Loucy (cell line): ENCODE results near the gene CTIF.

Experiments used
- H2AFZ ChIP-seq: fragments of 200-600 bp; sonication (generic); 2 replicates; pipeline ENCODE4 v1.6.0; 2016; ENCODE audit warnings: antibody characterized with exemption, mild to moderate bottlenecking, low read length, moderate library complexity
- H3F3A ChIP-seq: fragments of 200-600 bp; 2 replicates; pipeline ENCODE4 v1.6.0; 2016; ENCODE audit warnings: antibody characterized with exemption, low read depth, mild to moderate bottlenecking
- H3K27me3 ChIP-seq: fragments of 200-600 bp; sonication (generic); 2 replicates; pipeline ENCODE4 v1.6.1; 2014; ENCODE audit warnings: low read length, mild to moderate bottlenecking; ENCODE audit not compliant: insufficient read depth, poor library complexity, severe bottlenecking
- H3K36me3 ChIP-seq: fragments of 200-600 bp; sonication (generic); 2 replicates; pipeline ENCODE4 v1.6.1; 2016; ENCODE audit warnings: low read length; ENCODE audit not compliant: insufficient read depth
- H3K4me1 ChIP-seq: fragments of 200-600 bp; sonication (generic); 2 replicates; pipeline ENCODE4 v1.5.1; 2014; ENCODE audit warnings: low read length, mild to moderate bottlenecking; ENCODE audit not compliant: insufficient read depth, poor library complexity, severe bottlenecking
- H3K4me2 ChIP-seq: fragments of 200-600 bp; sonication (generic); 2 replicates; pipeline ENCODE4 v1.6.0; 2014; ENCODE audit warnings: antibody characterized with exemption, low read length, low read depth, mild to moderate bottlenecking; ENCODE audit not compliant: poor library complexity, severe bottlenecking
- H3K4me3 ChIP-seq: fragments of 200-600 bp; sonication (generic); 2 replicates; pipeline ENCODE4 v1.5.1; 2014; ENCODE audit warnings: low read length, mild to moderate bottlenecking, mixed read lengths; ENCODE audit not compliant: poor library complexity, severe bottlenecking
- H3K79me2 ChIP-seq: fragments of 200-600 bp; sonication (generic); 2 replicates; pipeline ENCODE4 v1.6.1; 2014; ENCODE audit warnings: low read length; ENCODE audit not compliant: insufficient read depth
- H3K9ac ChIP-seq: fragments of 200-600 bp; sonication (generic); 2 replicates; pipeline ENCODE4 v1.6.0; 2014; ENCODE audit warnings: mild to moderate bottlenecking, low read depth, low read length, moderate library complexity; ENCODE audit not compliant: poor library complexity, severe bottlenecking
- H3K9me2 ChIP-seq: fragments of 200-600 bp; sonication (generic); replicated peaks from 2 replicates; pipeline ENCODE4 v1.6.1; 2016; ENCODE audit warnings: low read depth, low read length, mixed read lengths
- H3K9me3 ChIP-seq: fragments of 200-600 bp; sonication (generic); 2 replicates; pipeline ENCODE4 v1.6.1; 2014; ENCODE audit warnings: mild to moderate bottlenecking, antibody characterized with exemption, low read length, low read depth; ENCODE audit not compliant: insufficient read depth
- H4K20me1 ChIP-seq: fragments of 200-600 bp; sonication (generic); 2 replicates; pipeline ENCODE4 v1.6.0; 2014; ENCODE audit warnings: antibody characterized with exemption, low read length, mild to moderate bottlenecking; ENCODE audit not compliant: insufficient read depth, poor library complexity, severe bottlenecking
- CTCF ChIP-seq: fragments of 200-600 bp; sonication (generic); conservative IDR thresholded peaks from 2 replicates; pipeline ENCODE4 v1.5.1; 2014; ENCODE audit warnings: mild to moderate bottlenecking, antibody characterized with exemption, low read length
- EZH2phosphoT487 ChIP-seq: fragments of 200-600 bp; IDR thresholded peaks from 2 replicates; pipeline ENCODE4 v1.6.1; 2018; ENCODE audit warnings: antibody characterized with exemption, mild to moderate bottlenecking, moderate library complexity, borderline replicate concordance

The CTIF gene

GRCh38 chr18:48702346-48703027 lies 163.7 kb downstream of the CTIF start:
- H3K9me2 ChIP-seq: no peaks in the 10 kb centered on the region
- H3K9me3 ChIP-seq: no peaks in the 10 kb centered on the region
- H3K4me2 ChIP-seq: no peak overlapping the region
- H3K4me1 ChIP-seq: peaks cover 11% of the 10 kb centered on the region
- no peaks in the 10 kb centered on the region for H3K36me3 ChIP-seq
- no peaks in the 10 kb centered on the region for H3K79me2 ChIP-seq
- no peaks in the 10 kb centered on the region for H3K27me3 ChIP-seq
- H3K4me3 ChIP-seq: no peak overlapping the region
- no peak overlapping the region for H2AFZ ChIP-seq
- no peaks in the 10 kb centered on the region for H3F3A ChIP-seq
- H4K20me1 ChIP-seq: no peaks in the 10 kb centered on the region
- TF ChIP-seq CTCF (no peak), EZH2phosphoT487 (no peak)
- H3K9ac ChIP-seq: no peak overlapping the region

GRCh38 chr18:48703028-48703386 lies 164.2 kb downstream of the CTIF start:
- peaks cover 11% of the 10 kb centered on the region for H3K4me1 ChIP-seq

GRCh38 chr18:48703418-48703817 lies 164.6 kb downstream of the CTIF start:
- H3K9me3 ChIP-seq: no peaks in the 10 kb centered on the region
- H3K9ac ChIP-seq: no peak overlapping the region
- no peaks in the 10 kb centered on the region for H3K9me2 ChIP-seq
- no peaks in the 10 kb centered on the region for H3K27me3 ChIP-seq
- no peak overlapping the region for H3K4me2 ChIP-seq
- no peaks in the 10 kb centered on the region for H3F3A ChIP-seq
- H3K4me1 ChIP-seq: peaks cover 11% of the 10 kb centered on the region
- no peaks in the 10 kb centered on the region for H4K20me1 ChIP-seq
- H3K79me2 ChIP-seq: no peaks in the 10 kb centered on the region
- H3K36me3 ChIP-seq: no peaks in the 10 kb centered on the region
- no peak overlapping the region for H3K4me3 ChIP-seq
- TF ChIP-seq EZH2phosphoT487 (no peak), CTCF (no peak)
- no peak overlapping the region for H2AFZ ChIP-seq

More at GRCh38 chr18:48703028-48703386, 164.2 kb downstream of the CTIF start:
- Histone ChIP-seq H4K20me1 (no peaks in the 10 kb centered on the region), H3K9me2 (no peaks in the 10 kb centered on the region), H2AFZ (no peak overlapping the region), H3K4me2 (no peak overlapping the region), H3K4me3 (no peak overlapping the region), H3F3A (no peaks in the 10 kb centered on the region), H3K27me3 (no peaks in the 10 kb centered on the region), H3K79me2 (no peaks in the 10 kb centered on the region), H3K9ac (no peak overlapping the region), H3K9me3 (no peaks in the 10 kb centered on the region), H3K36me3 (no peaks in the 10 kb centered on the region)
- TF ChIP-seq CTCF (no peak), EZH2phosphoT487 (no peak)
